HCT116 (cell line): ENCODE data around the gene ZAP70.

Source experiments
- EZH2phosphoT487 ChIP-seq: fragments of 200-600 bp; IDR thresholded peaks from 2 replicates; pipeline ENCODE4 v1.6.1; 2018; ENCODE audit warnings: antibody characterized with exemption, borderline replicate concordance
- JUND ChIP-seq: IDR thresholded peaks from 2 replicates; pipeline ENCODE4 v1.6.1; 2012
- MAX ChIP-seq: IDR thresholded peaks from 2 replicates; pipeline ENCODE4 v1.6.1; 2012
- POLR2A ChIP-seq: IDR thresholded peaks from 2 replicates; pipeline ENCODE4 v1.7.0; 2011; ENCODE audit warnings: borderline replicate concordance; ENCODE audit not compliant: insufficient read depth, insufficient read length; ENCODE audit errors: extremely low read depth
- SIN3A ChIP-seq: IDR thresholded peaks from 2 replicates; pipeline ENCODE4 v1.6.1; 2012; ENCODE audit warnings: low read depth
- ZFX ChIP-seq: fragments of 450-650 bp; IDR thresholded peaks from 2 replicates; pipeline ENCODE4 v1.6.1; 2017
- TF ChIP-seq, protein P1 (sequence below), 3 experiments: fragments of 200-600 bp in 1 of 3; sonication (generic) in 1 of 3; IDR thresholded peaks in 2 of 3; conservative IDR thresholded peaks in 1 of 3; 2 replicates each; pipeline ENCODE4 v1.5.1; 2012 to 2017; ENCODE audit warnings: low read depth in 2 of 3, low read length in 2 of 3, antibody characterized with exemption in 1 of 3, borderline replicate concordance in 1 of 3, control low read depth in 1 of 3, mild to moderate bottlenecking in 1 of 3, mixed read lengths in 1 of 3, mixed run types in 1 of 3, moderate library complexity in 1 of 3; ENCODE audit not compliant: insufficient read depth in 1 of 3
- TF ChIP-seq, protein P2 (sequence below): IDR thresholded peaks from 2 replicates; pipeline ENCODE4 v1.6.1; 2012; ENCODE audit warnings: low read depth
- TF ChIP-seq, protein P3 (sequence below): IDR thresholded peaks from 2 replicates; pipeline ENCODE4 v1.6.1; 2012

DNA sequence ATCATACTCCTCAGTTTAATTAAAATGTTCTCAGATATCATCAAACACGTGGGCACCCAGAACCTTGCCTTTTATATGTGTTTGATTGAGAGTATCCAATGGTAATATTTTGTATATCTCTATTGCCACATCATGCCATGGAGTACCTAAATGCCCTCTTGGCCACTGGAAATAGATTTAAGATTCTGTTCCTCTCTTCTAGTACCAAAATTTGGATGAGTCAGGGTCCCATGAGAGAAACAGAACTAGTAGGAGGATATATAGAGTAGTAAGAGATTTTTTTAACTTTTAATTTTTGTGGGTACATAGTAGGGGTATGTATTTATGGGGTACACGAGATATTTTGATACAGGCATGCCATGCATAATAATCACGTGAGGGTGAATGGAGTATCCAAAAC, 9.6 kb upstream of the ZAP70 start:
- TF ChIP-seq, protein P1, sequence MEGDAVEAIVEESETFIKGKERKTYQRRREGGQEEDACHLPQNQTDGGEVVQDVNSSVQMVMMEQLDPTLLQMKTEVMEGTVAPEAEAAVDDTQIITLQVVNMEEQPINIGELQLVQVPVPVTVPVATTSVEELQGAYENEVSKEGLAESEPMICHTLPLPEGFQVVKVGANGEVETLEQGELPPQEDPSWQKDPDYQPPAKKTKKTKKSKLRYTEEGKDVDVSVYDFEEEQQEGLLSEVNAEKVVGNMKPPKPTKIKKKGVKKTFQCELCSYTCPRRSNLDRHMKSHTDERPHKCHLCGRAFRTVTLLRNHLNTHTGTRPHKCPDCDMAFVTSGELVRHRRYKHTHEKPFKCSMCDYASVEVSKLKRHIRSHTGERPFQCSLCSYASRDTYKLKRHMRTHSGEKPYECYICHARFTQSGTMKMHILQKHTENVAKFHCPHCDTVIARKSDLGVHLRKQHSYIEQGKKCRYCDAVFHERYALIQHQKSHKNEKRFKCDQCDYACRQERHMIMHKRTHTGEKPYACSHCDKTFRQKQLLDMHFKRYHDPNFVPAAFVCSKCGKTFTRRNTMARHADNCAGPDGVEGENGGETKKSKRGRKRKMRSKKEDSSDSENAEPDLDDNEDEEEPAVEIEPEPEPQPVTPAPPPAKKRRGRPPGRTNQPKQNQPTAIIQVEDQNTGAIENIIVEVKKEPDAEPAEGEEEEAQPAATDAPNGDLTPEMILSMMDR (IDR thresholded peaks at IDR 0.05 in 2 of 3, conservative IDR thresholded peaks at IDR 0.05 in 1 of 3; ENCODE audit: borderline replicate concordance in 1 of 3, insufficient read depth in 1 of 3, low read depth in 2 of 3, low read length in 2 of 3): no peak
- TF ChIP-seq, protein P2, sequence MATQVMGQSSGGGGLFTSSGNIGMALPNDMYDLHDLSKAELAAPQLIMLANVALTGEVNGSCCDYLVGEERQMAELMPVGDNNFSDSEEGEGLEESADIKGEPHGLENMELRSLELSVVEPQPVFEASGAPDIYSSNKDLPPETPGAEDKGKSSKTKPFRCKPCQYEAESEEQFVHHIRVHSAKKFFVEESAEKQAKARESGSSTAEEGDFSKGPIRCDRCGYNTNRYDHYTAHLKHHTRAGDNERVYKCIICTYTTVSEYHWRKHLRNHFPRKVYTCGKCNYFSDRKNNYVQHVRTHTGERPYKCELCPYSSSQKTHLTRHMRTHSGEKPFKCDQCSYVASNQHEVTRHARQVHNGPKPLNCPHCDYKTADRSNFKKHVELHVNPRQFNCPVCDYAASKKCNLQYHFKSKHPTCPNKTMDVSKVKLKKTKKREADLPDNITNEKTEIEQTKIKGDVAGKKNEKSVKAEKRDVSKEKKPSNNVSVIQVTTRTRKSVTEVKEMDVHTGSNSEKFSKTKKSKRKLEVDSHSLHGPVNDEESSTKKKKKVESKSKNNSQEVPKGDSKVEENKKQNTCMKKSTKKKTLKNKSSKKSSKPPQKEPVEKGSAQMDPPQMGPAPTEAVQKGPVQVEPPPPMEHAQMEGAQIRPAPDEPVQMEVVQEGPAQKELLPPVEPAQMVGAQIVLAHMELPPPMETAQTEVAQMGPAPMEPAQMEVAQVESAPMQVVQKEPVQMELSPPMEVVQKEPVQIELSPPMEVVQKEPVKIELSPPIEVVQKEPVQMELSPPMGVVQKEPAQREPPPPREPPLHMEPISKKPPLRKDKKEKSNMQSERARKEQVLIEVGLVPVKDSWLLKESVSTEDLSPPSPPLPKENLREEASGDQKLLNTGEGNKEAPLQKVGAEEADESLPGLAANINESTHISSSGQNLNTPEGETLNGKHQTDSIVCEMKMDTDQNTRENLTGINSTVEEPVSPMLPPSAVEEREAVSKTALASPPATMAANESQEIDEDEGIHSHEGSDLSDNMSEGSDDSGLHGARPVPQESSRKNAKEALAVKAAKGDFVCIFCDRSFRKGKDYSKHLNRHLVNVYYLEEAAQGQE: no peak
- TF ChIP-seq JUND (no peak), EZH2phosphoT487 (no peak), MAX (no peak), POLR2A (no peak), ZFX (no peak), SIN3A (no peak)
- TF ChIP-seq, protein P3, sequence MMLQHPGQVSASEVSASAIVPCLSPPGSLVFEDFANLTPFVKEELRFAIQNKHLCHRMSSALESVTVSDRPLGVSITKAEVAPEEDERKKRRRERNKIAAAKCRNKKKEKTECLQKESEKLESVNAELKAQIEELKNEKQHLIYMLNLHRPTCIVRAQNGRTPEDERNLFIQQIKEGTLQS: no peak
